Transverse colon (tissue), 4 donors: ENCODE measurements around the gene LSMEM2. TPM values are rescaled to one million over a fixed set of nuclear protein-coding genes. Genes with fewer than 3 reads are reported as not detected.

Source experiments
- DNase-seq: peaks from one replicate; pipeline ENCODE4 v3.0.0-alpha.2; 2019
- H3K27ac ChIP-seq, 4 donors: fragments of 200-600 bp; sonication (generic); 2 replicates each; pipeline ENCODE4 v1.5.1; 2016 to 2018; ENCODE audit warnings: inconsistent platforms in 4 of 4
- H3K27me3 ChIP-seq: fragments of 200-600 bp; sonication (generic); 2 replicates; pipeline ENCODE4 v1.5.1; 2017; ENCODE audit warnings: inconsistent platforms
- H3K36me3 ChIP-seq, 4 donors: fragments of 200-600 bp; sonication (generic); 2 replicates each; pipeline ENCODE4 v1.5.1; 2017 to 2019; ENCODE audit warnings: inconsistent platforms in 4 of 4
- H3K4me1 ChIP-seq, 4 donors: fragments of 200-600 bp; sonication (generic); 2 replicates each; pipeline ENCODE4 v1.5.1; 2017 to 2020; ENCODE audit warnings: inconsistent platforms in 4 of 4
- H3K4me3 ChIP-seq, 4 donors: fragments of 200-600 bp; sonication (generic); 1 replicate in 1 of 4; 2 replicates in 3 of 4; pipeline versions ENCODE4 v1.5.1 to v1.6.1; 2017 to 2019; ENCODE audit warnings: inconsistent platforms in 4 of 4
- H3K9me3 ChIP-seq, 2 donors: fragments of 200-600 bp; sonication (generic); 2 replicates each; pipeline ENCODE4 v1.5.1; 2017 to 2019; ENCODE audit warnings: inconsistent platforms in 2 of 2
- EP300 ChIP-seq: sonication (generic); formaldehyde crosslinking; IDR thresholded peaks from one replicate; pipeline ENCODE4 v1.6.1; 2017; ENCODE audit warnings: antibody characterized with exemption, low read depth
- POLR2A ChIP-seq: fragments of 450-650 bp; IDR thresholded peaks from one replicate; pipeline ENCODE4 v1.6.1; 2016; ENCODE audit warnings: antibody characterized with exemption, mild to moderate bottlenecking, moderate library complexity
- POLR2AphosphoS5 ChIP-seq, 3 donors: sonication (generic); formaldehyde crosslinking; IDR thresholded peaks; one replicate each; pipeline ENCODE4 v1.6.1; 2016; ENCODE audit warnings: antibody characterized with exemption in 3 of 3
- WGBS, 2 donors: methylation state at CpG; one replicate each; pipeline ENCODE4 v1.1.5; 2018; ENCODE audit warnings: low coverage in 1 of 2; 5-methylcytosine and 5-hydroxymethylcytosine counted together
- in situ Hi-C, 4 donors: fragments of 200-750 bp; cut with MboI; loops; one replicate each; pipeline versions ENCODE4 v1.15.0 to v1.15.1; 2017; ENCODE audit warnings: low sequenced_read_pairs in 3 of 4, low pct_ligation_motif_present in 1 of 4, low pct_unique_long_range_greater_than_20kb in 1 of 4
- intact Hi-C: fragments of 100-400 bp; cut with DNase I; formaldehyde crosslinking; loops from one replicate; pipeline ENCODE4 v1.15.1; 2023; ENCODE audit warnings: low total_unique reads
- total RNA-seq, 4 donors: library from RNA; depleted of rRNA; stranded (reverse); fragments of >200 nt; gene quantifications; one replicate each; pipeline ENCODE4 v1.1.0, GENCODE V29; 2016
- TF ChIP-seq, protein P1 (sequence below), 5 experiments: fragments of 200-600 bp in 3 of 5; fragments of 450-650 bp in 2 of 5; sonication (generic) in 3 of 5; IDR thresholded peaks; 1 replicate in 2 of 5; 2 replicates in 3 of 5; pipeline ENCODE4 v1.5.1; 2016 to 2017; ENCODE audit warnings: antibody characterized with exemption in 5 of 5, inconsistent platforms in 3 of 5, mild to moderate bottlenecking in 2 of 5, moderate library complexity in 1 of 5

LSMEM2 gene
- total RNA-seq, 4 donors from 2014 or later, result not detected

DNA sequence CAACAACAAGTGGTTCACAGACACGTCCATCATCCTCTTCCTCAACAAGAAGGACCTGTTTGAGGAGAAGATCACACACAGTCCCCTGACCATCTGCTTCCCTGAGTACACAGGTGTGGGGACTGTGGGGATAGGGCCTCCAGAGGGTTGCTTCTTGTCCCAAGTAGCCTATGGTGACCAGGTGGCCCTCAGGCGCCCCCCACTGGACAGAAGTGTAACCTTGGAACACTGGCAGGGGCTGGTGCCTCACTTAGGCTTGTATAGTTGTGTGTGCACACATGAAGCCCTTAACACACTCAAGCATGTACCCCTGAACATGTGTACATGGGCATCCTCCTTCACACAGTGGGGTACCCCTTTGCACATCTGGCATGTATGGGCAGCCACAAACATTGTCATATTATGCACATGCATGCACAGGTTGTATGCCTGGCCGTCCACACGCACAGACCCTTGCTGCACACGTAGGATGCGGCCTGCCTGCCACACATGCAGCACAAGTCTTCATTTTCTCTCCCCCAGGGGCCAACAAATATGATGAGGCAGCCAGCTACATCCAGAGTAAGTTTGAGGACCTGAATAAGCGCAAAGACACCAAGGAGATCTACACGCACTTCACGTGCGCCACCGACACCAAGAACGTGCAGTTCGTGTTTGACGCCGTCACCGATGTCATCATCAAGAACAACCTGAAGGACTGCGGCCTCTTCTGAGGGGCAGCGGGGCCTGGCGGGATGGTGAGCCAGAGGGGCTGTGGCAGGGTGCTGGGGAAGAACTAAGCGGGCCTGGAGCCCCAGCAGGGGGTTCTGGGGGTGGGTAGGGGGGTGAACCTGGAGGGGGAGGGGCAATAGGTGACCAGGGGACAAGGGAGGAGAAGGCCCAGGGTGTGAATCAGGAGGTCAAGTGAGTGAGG lies 21.7 kb upstream of the LSMEM2 start:
- Histone ChIP-seq H3K9me3 (no peaks in the 10 kb centered on the region), H3K27me3 (no peaks in the 10 kb centered on the region), H3K27ac (no peak overlapping the region), H3K4me1 (peaks cover 5 to 34% (median 16%) of the 10 kb centered on the region in 4 donors), H3K4me3 (no peak overlapping the region), H3K36me3 (peaks cover 0 to 13% (median 6%) of the 10 kb centered on the region in 4 donors)
- intact Hi-C loops, result no loop called here
- in situ Hi-C loops, result no loop called here
- TF ChIP-seq POLR2A (no peak), EP300 (no peak), POLR2AphosphoS5 (IDR thresholded peaks at IDR 0.05) (no peak)
- TF ChIP-seq, protein P1, sequence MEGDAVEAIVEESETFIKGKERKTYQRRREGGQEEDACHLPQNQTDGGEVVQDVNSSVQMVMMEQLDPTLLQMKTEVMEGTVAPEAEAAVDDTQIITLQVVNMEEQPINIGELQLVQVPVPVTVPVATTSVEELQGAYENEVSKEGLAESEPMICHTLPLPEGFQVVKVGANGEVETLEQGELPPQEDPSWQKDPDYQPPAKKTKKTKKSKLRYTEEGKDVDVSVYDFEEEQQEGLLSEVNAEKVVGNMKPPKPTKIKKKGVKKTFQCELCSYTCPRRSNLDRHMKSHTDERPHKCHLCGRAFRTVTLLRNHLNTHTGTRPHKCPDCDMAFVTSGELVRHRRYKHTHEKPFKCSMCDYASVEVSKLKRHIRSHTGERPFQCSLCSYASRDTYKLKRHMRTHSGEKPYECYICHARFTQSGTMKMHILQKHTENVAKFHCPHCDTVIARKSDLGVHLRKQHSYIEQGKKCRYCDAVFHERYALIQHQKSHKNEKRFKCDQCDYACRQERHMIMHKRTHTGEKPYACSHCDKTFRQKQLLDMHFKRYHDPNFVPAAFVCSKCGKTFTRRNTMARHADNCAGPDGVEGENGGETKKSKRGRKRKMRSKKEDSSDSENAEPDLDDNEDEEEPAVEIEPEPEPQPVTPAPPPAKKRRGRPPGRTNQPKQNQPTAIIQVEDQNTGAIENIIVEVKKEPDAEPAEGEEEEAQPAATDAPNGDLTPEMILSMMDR (IDR thresholded peaks at IDR 0.05), result peak; percentile 35 to 60 (median 46)
- 90 to 93% methylated on average over 3 to 20 of the region's 20 CpGs for WGBS, 2 donors
- DNase-seq, result peak; percentile 64

DNA sequence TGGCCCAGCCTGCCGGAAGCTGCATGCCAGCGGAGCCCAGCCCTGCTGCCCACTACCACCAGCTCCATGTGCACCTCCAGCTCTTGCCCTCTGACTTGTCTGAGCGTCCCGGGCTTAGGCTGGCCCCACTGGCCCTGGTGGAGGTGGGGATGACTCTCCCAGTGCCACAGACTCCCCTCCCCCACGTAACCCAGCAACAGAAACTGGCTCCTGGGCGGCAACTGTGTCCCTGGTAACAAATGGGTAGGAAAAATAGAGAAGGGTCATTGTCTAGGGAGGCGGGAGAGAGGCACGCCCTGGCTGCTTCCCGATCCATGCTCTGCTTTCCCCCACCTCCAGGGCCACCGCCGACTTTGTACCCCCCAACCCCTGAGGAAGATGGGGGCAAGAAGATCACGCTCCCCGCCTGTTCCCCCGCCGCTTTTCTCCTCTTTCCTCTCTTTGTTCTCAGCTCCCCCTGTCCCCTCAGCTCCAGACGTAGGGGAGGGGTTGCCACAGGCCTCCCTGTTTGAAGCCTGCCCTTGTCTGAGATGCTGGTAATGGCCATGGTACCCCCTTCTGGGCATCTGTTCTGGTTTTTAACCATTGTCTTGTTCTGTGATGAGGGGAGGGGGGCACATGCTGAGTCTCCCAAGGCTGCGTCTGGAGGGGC lies 20.7 kb upstream of the LSMEM2 start:
- H3K27me3 ChIP-seq, result no peaks in the 10 kb centered on the region
- no peak overlapping the region for H3K4me3 ChIP-seq
- DNase-seq, result no peak
- H3K4me1 ChIP-seq, result peaks cover 5 to 34% (median 16%) of the 10 kb centered on the region in 4 donors
- no peaks in the 10 kb centered on the region for H3K9me3 ChIP-seq
- intact Hi-C loops (no loop called here), in situ Hi-C loops (no loop called here)
- 85% methylated on average over 16 of the region's 17 CpGs; no CpG with 5 or more reads in 1 of the 2 donors for WGBS, 2 donors
- H3K36me3 ChIP-seq, result peaks cover 0 to 12% (median 3%) of the 10 kb centered on the region in 4 donors
- no peak for TF ChIP-seq POLR2A
- TF ChIP-seq EP300, result no peak
- peak overlapping the region; percentile 94 to 97 (median 96) for H3K27ac ChIP-seq

DNA sequence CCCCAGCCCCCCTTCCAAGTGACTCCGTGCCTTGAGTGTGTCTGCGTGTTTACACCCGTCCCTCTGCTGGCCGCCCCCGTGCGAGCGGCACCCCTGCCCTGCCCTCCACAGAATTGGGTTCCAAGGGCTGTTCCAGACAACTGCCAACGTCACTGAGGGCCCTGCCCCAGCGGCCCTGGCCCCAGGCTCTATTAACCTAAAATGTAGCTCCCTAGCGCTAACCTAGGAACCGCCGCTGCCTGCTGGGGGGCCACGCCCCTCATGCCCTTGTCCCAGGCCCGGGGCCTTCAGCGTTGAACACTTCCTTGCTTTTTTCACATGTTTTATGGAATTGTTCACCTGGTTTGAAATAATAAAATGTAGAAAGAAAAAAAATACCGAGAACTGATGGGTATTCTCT lies 19.9 kb upstream of the LSMEM2 start:
- no peaks in the 10 kb centered on the region for H3K27me3 ChIP-seq
- DNase-seq, result no peak
- 78 to 85% methylated on average over 12 to 16 of the region's 16 CpGs for WGBS, 2 donors
- TF ChIP-seq, protein P1 (IDR thresholded peaks at IDR 0.05), result peak in 1 of 5 experiments; percentile 11
- no peak for TF ChIP-seq POLR2A
- in situ Hi-C loops (no loop called here), intact Hi-C loops (no loop called here)
- no peaks in the 10 kb centered on the region for H3K9me3 ChIP-seq
- H3K4me1 ChIP-seq, result peaks cover 5 to 36% (median 17%) of the 10 kb centered on the region in 4 donors
- peak overlapping the region; percentile 94 to 97 (median 96) for H3K27ac ChIP-seq
- H3K4me3 ChIP-seq, result no peak overlapping the region
- H3K36me3 ChIP-seq, result peaks cover 0 to 12% (median 3%) of the 10 kb centered on the region in 4 donors

DNA sequence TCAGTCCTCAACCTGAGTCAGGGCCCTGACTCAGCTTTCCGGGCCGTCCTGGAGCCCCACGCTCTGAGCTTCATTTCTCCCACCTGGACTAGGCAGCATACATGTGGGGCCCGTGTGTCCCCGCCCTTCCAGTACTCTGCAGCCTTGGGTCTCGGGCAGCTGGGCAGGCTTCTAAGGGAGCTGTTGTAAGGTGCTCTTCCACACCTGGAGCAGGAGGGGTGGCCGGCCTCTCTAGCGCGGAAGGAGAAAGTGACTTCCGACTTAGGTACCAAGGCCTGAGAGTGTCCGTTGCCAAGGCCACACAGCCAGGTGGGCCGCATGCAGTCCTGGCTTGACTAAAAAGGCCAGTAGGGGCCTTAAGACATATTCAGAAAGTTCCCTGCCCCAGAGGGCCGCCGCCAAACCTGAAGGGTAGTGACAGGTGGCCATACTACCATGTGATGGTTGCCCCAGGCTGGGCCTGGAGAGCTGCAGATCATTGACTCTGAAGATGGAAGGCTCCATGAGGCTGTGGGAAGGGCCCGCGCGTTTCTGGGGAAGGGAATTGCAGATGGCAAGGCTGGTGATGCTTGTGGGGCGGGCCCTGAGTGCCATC lies 19.4 kb upstream of the LSMEM2 start:
- no peak for TF ChIP-seq EP300
- H3K4me3 ChIP-seq, result peak overlapping the region in 2 of 4 donors; percentile 62 to 65
- no peaks in the 10 kb centered on the region for H3K27me3 ChIP-seq
- peaks cover 0 to 12% (median 3%) of the 10 kb centered on the region in 4 donors for H3K36me3 ChIP-seq
- no peak for DNase-seq
- WGBS, 2 donors, result 55% methylated on average over 15 of the region's 18 CpGs; no CpG with 5 or more reads in 1 of the 2 donors
- H3K9me3 ChIP-seq, result no peaks in the 10 kb centered on the region
- H3K4me1 ChIP-seq, result peaks cover 11 to 41% (median 20%) of the 10 kb centered on the region in 4 donors
- intact Hi-C loops, result loop anchor here (5.0 kb wide), 1 partner anchor 32 kb away; no protein-coding TSS in a partner anchor
- peak overlapping the region; percentile 94 to 97 (median 96) for H3K27ac ChIP-seq
- in situ Hi-C loops, result no loop called here
